K562 (cell line): Measurements from ENCODE around the gene OPA1. TPM values are rescaled to one million over a fixed set of nuclear protein-coding genes. Genes with fewer than 3 reads are reported as not detected.

ENCODE experiments used
- BRD9 ChIP-seq: fragments of 450-650 bp; IDR thresholded peaks from 2 replicates; pipeline ENCODE4 v1.6.1; 2018; ENCODE audit warnings: low read depth; ENCODE audit not compliant: partially characterized antibody
- CXXC5 ChIP-seq: fragments of 250-450 bp; sonication (Bioruptor Pico); IDR thresholded peaks from 2 replicates; pipeline ENCODE4 v1.8.0; 2022; ENCODE audit warnings: inconsistent platforms, mild to moderate bottlenecking, moderate library complexity
- MAFG ChIP-seq: fragments of 450-650 bp; conservative IDR thresholded peaks from 2 replicates; pipeline ENCODE4 v1.6.1; 2016; ENCODE audit warnings: missing genetic modification characterization, missing compliant biosample characterization
- MYC ChIP-seq, 2 experiments: fragments of 250-450 bp in 1 of 2; sonication (Bioruptor Pico) in 1 of 2; IDR thresholded peaks; 2 replicates each; pipeline versions ENCODE4 v1.5.1 to v1.6.1; 2012 to 2021; ENCODE audit warnings: low read depth in 2 of 2, borderline replicate concordance in 1 of 2, improper control_type of control experiment in 1 of 2, low read length in 1 of 2, mild to moderate bottlenecking in 1 of 2, moderate library complexity in 1 of 2
- NR2C2 ChIP-seq, 2 experiments: fragments of 200-800 bp in 1 of 2; sonication (Bioruptor generic) in 1 of 2; sonication (generic) in 1 of 2; formaldehyde crosslinking in 1 of 2; IDR thresholded peaks; 2 replicates each; pipeline versions ENCODE4 v1.6.1 to v1.8.0; 2016 to 2022; ENCODE audit warnings: mild to moderate bottlenecking in 1 of 2, missing compliant biosample characterization in 1 of 2, missing genetic modification characterization in 1 of 2, missing genetic modification reagents in 1 of 2
- ZNF644 ChIP-seq: fragments of 200-800 bp; sonication (Bioruptor generic); IDR thresholded peaks from 2 replicates; pipeline ENCODE4 v1.6.1; 2016; ENCODE audit warnings: low read depth, missing genetic modification characterization, missing compliant biosample characterization
- polyA plus RNA-seq, 8 experiments: library from polyadenylated mRNA; depleted of rRNA in 4 of 8; stranded (reverse) in 5 of 8; unstranded in 3 of 8; fragments of >200 nt; fragmentation: Nextera tagmentation in 2 of 8; fragmentation: Illumina TruSeq in 1 of 8; extraction: Ambion mirVana in 2 of 8; extraction: Trizol in 1 of 8; gene quantifications; 2 replicates each; pipeline versions ENCODE4 v1.2.1 to v1.2.3, GENCODE V29; 2011 to 2014; ENCODE audit warnings: inconsistent platforms in 1 of 8, missing spikeins in 1 of 8
- total RNA-seq, 7 experiments: library from RNA; depleted of rRNA in 6 of 7; stranded (reverse); fragments of >200 nt in 6 of 7; fragmentation: Illumina TruSeq in 2 of 7; extraction: Trizol in 2 of 7; gene quantifications; 2 replicates each; pipeline versions ENCODE4 v1.2.1 to v1.2.3, GENCODE V29; 2011 to 2021; ENCODE audit warnings: low replicate concordance in 1 of 7
- TF ChIP-seq, protein P1 (sequence below): fragments of 450-650 bp; IDR thresholded peaks from 2 replicates; pipeline ENCODE4 v1.6.1; 2016; ENCODE audit warnings: mild to moderate bottlenecking, moderate library complexity
- TF ChIP-seq, protein P2 (sequence below): fragments of 250-450 bp; sonication (Bioruptor Pico); IDR thresholded peaks from 2 replicates; pipeline ENCODE4 v1.5.1; 2021; ENCODE audit warnings: mild to moderate bottlenecking

Gene OPA1
- total and polyA plus RNA-seq, 9 of the 15 experiments (the other 6 are each of a cell fraction or from before 2014, with no cell fraction given) = 19.7 to 127 (median 94.7) TPM

DNA sequence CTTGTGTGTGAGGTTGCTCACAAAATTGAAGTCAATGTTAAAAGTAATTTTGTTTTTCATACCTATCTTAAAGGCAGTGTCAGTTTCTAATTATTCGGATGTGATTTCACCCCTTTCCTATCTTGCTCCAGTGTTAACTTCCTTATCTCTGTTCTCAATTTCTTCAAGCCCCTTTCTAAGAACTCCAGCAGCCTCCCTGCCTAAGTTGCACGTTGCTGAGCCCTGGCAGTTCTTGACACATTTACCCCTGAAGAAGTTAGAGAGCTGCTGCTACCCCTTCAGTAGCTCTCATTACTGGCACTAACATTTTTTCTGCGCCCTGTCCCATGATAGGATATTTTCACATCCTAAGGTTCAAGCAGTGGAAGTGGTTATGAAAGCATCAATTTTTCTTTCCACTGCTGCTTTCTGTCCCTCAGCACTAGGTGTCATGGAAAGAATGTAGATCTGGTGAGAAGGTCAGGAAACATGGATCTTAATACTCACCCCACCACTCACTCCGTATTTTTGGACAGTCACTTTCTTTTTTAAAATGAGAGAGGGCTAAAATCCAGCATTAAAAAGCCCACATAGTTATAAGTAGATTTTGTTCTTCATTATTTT lies 62.9 kb downstream of the OPA1 start (continued):
- no peak for TF ChIP-seq ZNF644
- TF ChIP-seq NR2C2 (CRISPR knock-in tag; IDR thresholded peaks at IDR 0.05) = no peak
- TF ChIP-seq NR2C2 (tag; IDR thresholded peaks at IDR 0.05) = 0 out of 2 replicates have a peak, but pooled peaks have one; percentile 35
- TF ChIP-seq BRD9 = peak; percentile 76
- 0 out of 2 replicates have a peak, but pooled peaks have one; percentile 8 for TF ChIP-seq CXXC5 (CRISPR knock-in tag)
- TF ChIP-seq, protein P1, sequence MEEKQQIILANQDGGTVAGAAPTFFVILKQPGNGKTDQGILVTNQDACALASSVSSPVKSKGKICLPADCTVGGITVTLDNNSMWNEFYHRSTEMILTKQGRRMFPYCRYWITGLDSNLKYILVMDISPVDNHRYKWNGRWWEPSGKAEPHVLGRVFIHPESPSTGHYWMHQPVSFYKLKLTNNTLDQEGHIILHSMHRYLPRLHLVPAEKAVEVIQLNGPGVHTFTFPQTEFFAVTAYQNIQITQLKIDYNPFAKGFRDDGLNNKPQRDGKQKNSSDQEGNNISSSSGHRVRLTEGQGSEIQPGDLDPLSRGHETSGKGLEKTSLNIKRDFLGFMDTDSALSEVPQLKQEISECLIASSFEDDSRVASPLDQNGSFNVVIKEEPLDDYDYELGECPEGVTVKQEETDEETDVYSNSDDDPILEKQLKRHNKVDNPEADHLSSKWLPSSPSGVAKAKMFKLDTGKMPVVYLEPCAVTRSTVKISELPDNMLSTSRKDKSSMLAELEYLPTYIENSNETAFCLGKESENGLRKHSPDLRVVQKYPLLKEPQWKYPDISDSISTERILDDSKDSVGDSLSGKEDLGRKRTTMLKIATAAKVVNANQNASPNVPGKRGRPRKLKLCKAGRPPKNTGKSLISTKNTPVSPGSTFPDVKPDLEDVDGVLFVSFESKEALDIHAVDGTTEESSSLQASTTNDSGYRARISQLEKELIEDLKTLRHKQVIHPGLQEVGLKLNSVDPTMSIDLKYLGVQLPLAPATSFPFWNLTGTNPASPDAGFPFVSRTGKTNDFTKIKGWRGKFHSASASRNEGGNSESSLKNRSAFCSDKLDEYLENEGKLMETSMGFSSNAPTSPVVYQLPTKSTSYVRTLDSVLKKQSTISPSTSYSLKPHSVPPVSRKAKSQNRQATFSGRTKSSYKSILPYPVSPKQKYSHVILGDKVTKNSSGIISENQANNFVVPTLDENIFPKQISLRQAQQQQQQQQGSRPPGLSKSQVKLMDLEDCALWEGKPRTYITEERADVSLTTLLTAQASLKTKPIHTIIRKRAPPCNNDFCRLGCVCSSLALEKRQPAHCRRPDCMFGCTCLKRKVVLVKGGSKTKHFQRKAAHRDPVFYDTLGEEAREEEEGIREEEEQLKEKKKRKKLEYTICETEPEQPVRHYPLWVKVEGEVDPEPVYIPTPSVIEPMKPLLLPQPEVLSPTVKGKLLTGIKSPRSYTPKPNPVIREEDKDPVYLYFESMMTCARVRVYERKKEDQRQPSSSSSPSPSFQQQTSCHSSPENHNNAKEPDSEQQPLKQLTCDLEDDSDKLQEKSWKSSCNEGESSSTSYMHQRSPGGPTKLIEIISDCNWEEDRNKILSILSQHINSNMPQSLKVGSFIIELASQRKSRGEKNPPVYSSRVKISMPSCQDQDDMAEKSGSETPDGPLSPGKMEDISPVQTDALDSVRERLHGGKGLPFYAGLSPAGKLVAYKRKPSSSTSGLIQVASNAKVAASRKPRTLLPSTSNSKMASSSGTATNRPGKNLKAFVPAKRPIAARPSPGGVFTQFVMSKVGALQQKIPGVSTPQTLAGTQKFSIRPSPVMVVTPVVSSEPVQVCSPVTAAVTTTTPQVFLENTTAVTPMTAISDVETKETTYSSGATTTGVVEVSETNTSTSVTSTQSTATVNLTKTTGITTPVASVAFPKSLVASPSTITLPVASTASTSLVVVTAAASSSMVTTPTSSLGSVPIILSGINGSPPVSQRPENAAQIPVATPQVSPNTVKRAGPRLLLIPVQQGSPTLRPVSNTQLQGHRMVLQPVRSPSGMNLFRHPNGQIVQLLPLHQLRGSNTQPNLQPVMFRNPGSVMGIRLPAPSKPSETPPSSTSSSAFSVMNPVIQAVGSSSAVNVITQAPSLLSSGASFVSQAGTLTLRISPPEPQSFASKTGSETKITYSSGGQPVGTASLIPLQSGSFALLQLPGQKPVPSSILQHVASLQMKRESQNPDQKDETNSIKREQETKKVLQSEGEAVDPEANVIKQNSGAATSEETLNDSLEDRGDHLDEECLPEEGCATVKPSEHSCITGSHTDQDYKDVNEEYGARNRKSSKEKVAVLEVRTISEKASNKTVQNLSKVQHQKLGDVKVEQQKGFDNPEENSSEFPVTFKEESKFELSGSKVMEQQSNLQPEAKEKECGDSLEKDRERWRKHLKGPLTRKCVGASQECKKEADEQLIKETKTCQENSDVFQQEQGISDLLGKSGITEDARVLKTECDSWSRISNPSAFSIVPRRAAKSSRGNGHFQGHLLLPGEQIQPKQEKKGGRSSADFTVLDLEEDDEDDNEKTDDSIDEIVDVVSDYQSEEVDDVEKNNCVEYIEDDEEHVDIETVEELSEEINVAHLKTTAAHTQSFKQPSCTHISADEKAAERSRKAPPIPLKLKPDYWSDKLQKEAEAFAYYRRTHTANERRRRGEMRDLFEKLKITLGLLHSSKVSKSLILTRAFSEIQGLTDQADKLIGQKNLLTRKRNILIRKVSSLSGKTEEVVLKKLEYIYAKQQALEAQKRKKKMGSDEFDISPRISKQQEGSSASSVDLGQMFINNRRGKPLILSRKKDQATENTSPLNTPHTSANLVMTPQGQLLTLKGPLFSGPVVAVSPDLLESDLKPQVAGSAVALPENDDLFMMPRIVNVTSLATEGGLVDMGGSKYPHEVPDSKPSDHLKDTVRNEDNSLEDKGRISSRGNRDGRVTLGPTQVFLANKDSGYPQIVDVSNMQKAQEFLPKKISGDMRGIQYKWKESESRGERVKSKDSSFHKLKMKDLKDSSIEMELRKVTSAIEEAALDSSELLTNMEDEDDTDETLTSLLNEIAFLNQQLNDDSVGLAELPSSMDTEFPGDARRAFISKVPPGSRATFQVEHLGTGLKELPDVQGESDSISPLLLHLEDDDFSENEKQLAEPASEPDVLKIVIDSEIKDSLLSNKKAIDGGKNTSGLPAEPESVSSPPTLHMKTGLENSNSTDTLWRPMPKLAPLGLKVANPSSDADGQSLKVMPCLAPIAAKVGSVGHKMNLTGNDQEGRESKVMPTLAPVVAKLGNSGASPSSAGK = peak; percentile 23; the same call in 1 of the 2 replicates
- TF ChIP-seq MAFG (tag) = peak; percentile 26; the same call in 1 of the 2 replicates
- peak; percentile 43; the same call in 1 of the 2 replicates for TF ChIP-seq MYC (IDR thresholded peaks at IDR 0.05; ENCODE audit: low read depth, low read length)
- TF ChIP-seq MYC (CRISPR knock-in tag; IDR thresholded peaks at IDR 0.05; ENCODE audit: borderline replicate concordance, low read depth) = no peak
- TF ChIP-seq, protein P2, sequence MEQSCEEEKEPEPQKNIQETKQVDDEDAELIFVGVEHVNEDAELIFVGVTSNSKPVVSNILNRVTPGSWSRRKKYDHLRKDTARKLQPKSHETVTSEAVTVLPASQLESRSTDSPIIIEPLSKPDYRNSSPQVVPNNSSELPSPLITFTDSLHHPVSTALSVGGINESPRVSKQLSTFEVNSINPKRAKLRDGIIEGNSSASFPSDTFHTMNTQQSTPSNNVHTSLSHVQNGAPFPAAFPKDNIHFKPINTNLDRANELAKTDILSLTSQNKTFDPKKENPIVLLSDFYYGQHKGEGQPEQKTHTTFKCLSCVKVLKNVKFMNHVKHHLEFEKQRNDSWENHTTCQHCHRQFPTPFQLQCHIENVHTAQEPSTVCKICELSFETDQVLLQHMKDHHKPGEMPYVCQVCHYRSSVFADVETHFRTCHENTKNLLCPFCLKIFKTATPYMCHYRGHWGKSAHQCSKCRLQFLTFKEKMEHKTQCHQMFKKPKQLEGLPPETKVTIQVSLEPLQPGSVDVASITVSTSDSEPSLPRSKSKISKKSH (CRISPR knock-in tag) = no peak
